PC-9 (cell line): ENCODE measurements around the gene ADAMTS12. TPM values are rescaled to one million over a fixed set of nuclear protein-coding genes. Genes with fewer than 3 reads are reported as not detected.

Source experiments
- BruUV-seq: library from RNA; stranded (reverse); fragments of 400-500 nt; replicated peaks from 2 replicates; lab custom pipeline; 2021; lab: Mats Ljungman, UMichigan
- CTCF ChIA-PET: fragments of 300-600 bp; sonication (Branson Sonifier 250); formaldehyde crosslinking; loops from one replicate; lab custom pipeline; 2022; ENCODE audit warnings: antibody characterized with exemption; lab: Charles Lee
- POLR2A ChIA-PET: fragments of 300-600 bp; sonication (Branson Sonifier 250); formaldehyde crosslinking; loops from one replicate; lab custom pipeline; 2022; ENCODE audit warnings: antibody characterized with exemption; ENCODE audit not compliant: unreplicated experiment; lab: Charles Lee
- DNase-seq, 2 experiments: peaks; one replicate each; pipeline versions ENCODE4 v3.0.0 to v3.0.0-alpha.2; 2015 to 2022; ENCODE audit warnings: mixed read lengths in 1 of 2
- H2AFZ ChIP-seq: fragments of 200-600 bp; sonication (generic); 2 replicates; pipeline ENCODE4 v1.8.1; 2017; ENCODE audit warnings: antibody characterized with exemption
- H3F3A ChIP-seq: fragments of 200-600 bp; sonication (generic); 2 replicates; pipeline ENCODE4 v1.8.1; 2017; ENCODE audit warnings: antibody characterized with exemption, mild to moderate bottlenecking, low read depth; ENCODE audit not compliant: insufficient read depth
- H3K27ac ChIP-seq: fragments of 200-600 bp; sonication (generic); 2 replicates; pipeline ENCODE4 v1.6.1; 2016; ENCODE audit warnings: mixed run types
- H3K27me3 ChIP-seq: fragments of 200-600 bp; sonication (generic); 2 replicates; pipeline ENCODE4 v1.6.1; 2016; ENCODE audit warnings: low read depth, mixed run types; ENCODE audit not compliant: insufficient read depth
- H3K36me3 ChIP-seq: fragments of 200-600 bp; sonication (generic); 2 replicates; pipeline ENCODE4 v1.6.1; 2016; ENCODE audit warnings: low read depth, mixed run types
- H3K4me1 ChIP-seq: fragments of 200-600 bp; sonication (generic); replicated peaks from 2 replicates; pipeline ENCODE4 v1.6.1; 2016; ENCODE audit warnings: mixed run types; ENCODE audit not compliant: insufficient read depth
- H3K4me2 ChIP-seq: fragments of 200-600 bp; sonication (generic); 2 replicates; pipeline ENCODE4 v1.6.1; 2017; ENCODE audit warnings: mixed run types
- H3K4me3 ChIP-seq: fragments of 200-600 bp; sonication (generic); 2 replicates; pipeline ENCODE4 v1.6.1; 2016; ENCODE audit warnings: mixed run types
- H3K79me2 ChIP-seq: fragments of 200-600 bp; sonication (generic); 2 replicates; pipeline ENCODE4 v1.6.1; 2017; ENCODE audit warnings: low read depth, mixed run types
- H3K9me2 ChIP-seq: fragments of 200-600 bp; sonication (generic); 2 replicates; pipeline ENCODE4 v1.8.1; 2017; ENCODE audit warnings: mild to moderate bottlenecking; ENCODE audit not compliant: insufficient read depth
- H3K9me3 ChIP-seq: fragments of 200-600 bp; sonication (generic); 2 replicates; pipeline ENCODE4 v1.8.1; 2016; ENCODE audit warnings: low read depth; ENCODE audit not compliant: insufficient read depth
- H4K20me1 ChIP-seq: fragments of 200-600 bp; sonication (generic); 2 replicates; pipeline ENCODE4 v1.8.1; 2017; ENCODE audit not compliant: insufficient read depth
- EZH2 ChIP-seq: fragments of 200-600 bp; sonication (generic); IDR thresholded peaks from 2 replicates; pipeline ENCODE4 v1.8.0; 2017; ENCODE audit warnings: antibody characterized with exemption, low read depth
- intact Hi-C: fragments of 100-400 bp; cut with micrococcal nuclease; formaldehyde crosslinking; loops from one replicate; pipeline ENCODE4 v1.10.0; 2022; ENCODE audit not compliant: unreplicated experiment
- total RNA-seq: library from RNA; stranded (reverse); gene quantifications from 2 replicates; pipeline ENCODE4 v1.2.3, GENCODE V29; 2021
- TF ChIP-seq, protein P1 (sequence below): fragments of 200-600 bp; sonication (generic); conservative IDR thresholded peaks from 2 replicates; pipeline ENCODE4 v1.6.1; 2017; ENCODE audit warnings: mixed run types, antibody characterized with exemption, mild to moderate bottlenecking, moderate library complexity

Gene ADAMTS12
- total RNA-seq, 1 experiment from 2014 or later: 103 TPM

DNA sequence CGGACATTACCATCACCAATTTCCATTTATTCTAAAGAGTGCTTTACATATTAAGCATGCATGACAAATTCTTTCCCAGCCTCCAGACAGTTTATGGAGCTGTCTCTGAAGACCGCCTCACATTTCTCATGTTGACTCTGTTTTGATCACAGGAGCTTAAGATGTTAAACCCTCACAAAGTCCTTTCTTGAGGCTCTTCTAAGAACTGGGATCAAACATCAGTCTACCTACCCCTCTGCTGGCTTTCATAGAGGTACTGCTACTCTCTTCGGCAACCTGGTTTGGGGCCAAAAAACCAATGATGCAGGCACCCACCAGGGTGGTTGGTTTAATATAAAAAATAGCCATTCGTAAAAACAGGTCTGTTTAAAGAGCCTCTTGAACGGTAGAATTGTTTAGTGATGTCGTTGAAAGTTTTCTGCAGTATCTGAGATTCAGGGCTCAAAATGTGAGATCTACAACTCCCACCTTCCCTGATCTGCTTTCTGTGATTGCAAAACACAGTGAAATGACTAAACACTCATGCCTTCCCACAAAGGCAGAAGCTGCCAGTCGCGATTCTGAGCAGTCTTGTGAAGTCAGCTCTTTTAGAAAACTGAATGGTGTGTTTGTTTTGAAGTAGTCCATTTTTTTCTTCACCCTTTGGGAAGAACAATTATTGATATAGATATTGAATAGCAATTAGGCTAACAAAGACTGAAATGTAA, 47.9 kb upstream of the ADAMTS12 start:
- H3K9me2 ChIP-seq: no peaks in the 10 kb centered on the region
- H3F3A ChIP-seq: no peaks in the 10 kb centered on the region
- H3K27me3 ChIP-seq: no peaks in the 10 kb centered on the region
- intact Hi-C loops: loop anchor here (10.0 kb wide), 2 partner anchors 205 to 385 kb away; no protein-coding TSS in a partner anchor
- H3K9me3 ChIP-seq: no peaks in the 10 kb centered on the region
- no peaks in the 10 kb centered on the region for H3K36me3 ChIP-seq
- no peaks in the 10 kb centered on the region for H4K20me1 ChIP-seq
- DNase-seq: no peak
- H3K4me2 ChIP-seq: no peak overlapping the region
- no TSS peak for BruUV-seq
- TF ChIP-seq EZH2: no peak
- TF ChIP-seq, protein P1, sequence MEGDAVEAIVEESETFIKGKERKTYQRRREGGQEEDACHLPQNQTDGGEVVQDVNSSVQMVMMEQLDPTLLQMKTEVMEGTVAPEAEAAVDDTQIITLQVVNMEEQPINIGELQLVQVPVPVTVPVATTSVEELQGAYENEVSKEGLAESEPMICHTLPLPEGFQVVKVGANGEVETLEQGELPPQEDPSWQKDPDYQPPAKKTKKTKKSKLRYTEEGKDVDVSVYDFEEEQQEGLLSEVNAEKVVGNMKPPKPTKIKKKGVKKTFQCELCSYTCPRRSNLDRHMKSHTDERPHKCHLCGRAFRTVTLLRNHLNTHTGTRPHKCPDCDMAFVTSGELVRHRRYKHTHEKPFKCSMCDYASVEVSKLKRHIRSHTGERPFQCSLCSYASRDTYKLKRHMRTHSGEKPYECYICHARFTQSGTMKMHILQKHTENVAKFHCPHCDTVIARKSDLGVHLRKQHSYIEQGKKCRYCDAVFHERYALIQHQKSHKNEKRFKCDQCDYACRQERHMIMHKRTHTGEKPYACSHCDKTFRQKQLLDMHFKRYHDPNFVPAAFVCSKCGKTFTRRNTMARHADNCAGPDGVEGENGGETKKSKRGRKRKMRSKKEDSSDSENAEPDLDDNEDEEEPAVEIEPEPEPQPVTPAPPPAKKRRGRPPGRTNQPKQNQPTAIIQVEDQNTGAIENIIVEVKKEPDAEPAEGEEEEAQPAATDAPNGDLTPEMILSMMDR: no peak
- no peaks in the 10 kb centered on the region; the same call in 1 of the 2 replicates for H3K4me1 ChIP-seq
- no peak overlapping the region for H3K4me3 ChIP-seq
- no peak overlapping the region for H3K27ac ChIP-seq
- ChIA-PET CTCF (interaction anchor here (0.6 to 1.0 kb wide), 3 partner anchors 30 to 290 kb away, joined by 3 read pairs; no protein-coding TSS in a partner anchor), POLR2A (interaction anchor here (0.6 kb wide), 1 partner anchor 187 kb away, joined by 4 read pairs; no protein-coding TSS in a partner anchor)
- no peak overlapping the region for H2AFZ ChIP-seq
- H3K79me2 ChIP-seq: no peaks in the 10 kb centered on the region

DNA sequence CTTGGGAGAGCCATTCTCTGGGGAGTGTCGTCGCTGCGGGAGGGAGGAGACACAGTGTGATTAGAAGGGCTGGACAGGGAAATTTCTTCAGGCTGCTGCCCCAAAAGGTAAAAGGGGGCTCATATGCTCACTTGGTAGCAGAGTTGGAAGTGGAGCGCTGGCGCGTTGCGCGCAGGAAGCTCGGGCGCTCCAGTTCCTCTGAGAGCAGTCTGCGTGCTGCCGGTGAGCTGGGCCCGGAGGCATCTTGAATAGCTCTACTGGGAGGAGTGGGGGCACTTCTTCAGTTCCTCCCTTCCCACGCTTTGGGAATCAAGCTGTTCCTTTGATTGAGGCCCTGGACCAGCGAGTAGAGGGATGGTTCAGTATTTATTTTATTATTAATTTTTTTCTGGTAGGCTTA, 47.1 kb upstream of the ADAMTS12 start:
- H3K36me3 ChIP-seq: no peaks in the 10 kb centered on the region
- no peak overlapping the region for H2AFZ ChIP-seq
- H3K4me1 ChIP-seq: peaks cover 8% of the 10 kb centered on the region
- ChIA-PET CTCF (interaction anchor here (1.0 kb wide), 1 partner anchor 289 kb away, joined by 3 read pairs; no protein-coding TSS in a partner anchor), POLR2A (no interaction called here)
- no peaks in the 10 kb centered on the region for H4K20me1 ChIP-seq
- H3K4me3 ChIP-seq: no peak overlapping the region
- no peak for DNase-seq
- H3F3A ChIP-seq: peaks cover 5% of the 10 kb centered on the region
- H3K9me3 ChIP-seq: no peaks in the 10 kb centered on the region
- no peak overlapping the region for H3K4me2 ChIP-seq
- BruUV-seq: no TSS peak
- no peaks in the 10 kb centered on the region for H3K27me3 ChIP-seq
- no peak for TF ChIP-seq EZH2
- TF ChIP-seq, protein P1: no peak
- H3K9me2 ChIP-seq: no peaks in the 10 kb centered on the region
- no peak overlapping the region for H3K27ac ChIP-seq
- intact Hi-C loops: loop anchor here (10.0 kb wide), 2 partner anchors 204 to 384 kb away; no protein-coding TSS in a partner anchor
- no peaks in the 10 kb centered on the region for H3K79me2 ChIP-seq

DNA sequence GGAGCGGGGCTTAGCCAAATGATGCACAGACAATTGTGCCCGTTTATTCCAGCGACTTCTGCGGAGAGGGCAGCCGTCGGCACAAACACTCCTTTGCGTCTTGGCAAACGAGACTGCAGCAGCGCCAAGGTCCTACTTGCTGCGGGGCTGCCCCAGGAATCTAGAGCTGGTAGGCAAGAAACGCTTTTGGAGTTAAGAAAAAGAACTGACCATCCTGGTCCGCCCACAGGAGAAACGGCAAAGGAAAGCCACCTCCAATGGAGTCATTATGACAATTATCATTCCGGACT, 46.7 kb upstream of the ADAMTS12 start:
- Histone ChIP-seq H3K4me1 (peaks cover 12% of the 10 kb centered on the region), H3K36me3 (no peaks in the 10 kb centered on the region), H3F3A (peaks cover 5% of the 10 kb centered on the region), H2AFZ (no peak overlapping the region), H3K27ac (no peak overlapping the region), H3K9me3 (no peaks in the 10 kb centered on the region), H3K27me3 (no peaks in the 10 kb centered on the region), H3K9me2 (no peaks in the 10 kb centered on the region), H3K4me3 (no peak overlapping the region), H3K79me2 (no peaks in the 10 kb centered on the region), H4K20me1 (no peaks in the 10 kb centered on the region), H3K4me2 (no peak overlapping the region)
- ChIA-PET CTCF (interaction anchor here (0.6 kb wide), 1 partner anchor 469 kb away, joined by 9 read pairs; no protein-coding TSS in a partner anchor), POLR2A (no interaction called here)
- intact Hi-C loops: loop anchor here (10.0 kb wide), 2 partner anchors 204 to 384 kb away; no protein-coding TSS in a partner anchor
- BruUV-seq: no TSS peak
- TF ChIP-seq, protein P1: no peak
- no peak for TF ChIP-seq EZH2
- DNase-seq: no peak
